ENCODE data around the gene MYEOV.

MYEOV gene

DNA sequence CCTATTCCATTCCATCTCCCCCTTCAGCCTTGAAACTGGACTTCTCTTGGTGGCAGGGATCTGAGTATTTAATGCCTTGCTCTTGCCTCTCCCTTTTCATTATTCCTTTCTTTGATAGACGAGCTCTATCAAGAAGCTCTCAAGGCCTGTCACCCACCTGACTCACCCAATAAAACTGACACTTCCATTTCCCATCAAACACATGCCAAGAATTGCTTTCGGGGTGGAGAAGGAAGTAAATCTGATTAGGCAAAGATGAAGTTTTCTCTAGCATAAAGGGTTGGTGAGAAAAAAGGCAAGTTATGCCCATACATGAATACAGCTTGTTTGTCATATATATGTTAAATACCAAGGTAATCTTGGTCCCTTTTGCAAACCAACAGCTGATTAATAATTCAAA lies 34.9 kb upstream of the MYEOV start:
- Histone ChIP-seq H3K79me2 (ENCODE audit: low read length) (no peaks in the 10 kb centered on the region), H3K27ac (ENCODE audit: low read length) (no peak overlapping the region), H2AFZ (ENCODE audit: low read length) (no peak overlapping the region), H3F3A (ENCODE audit: insufficient read depth, low read length) (no peaks in the 10 kb centered on the region), H3K4me1 (ENCODE audit: low read length) (no peaks in the 10 kb centered on the region), H3K9me3 (replicated peaks; ENCODE audit: insufficient read depth, low read length) (no peaks in the 10 kb centered on the region), H3K4me3 (ENCODE audit: low read length) (no peak overlapping the region), H3K9me2 (replicated peaks; ENCODE audit: insufficient read depth, low read length) (no peaks in the 10 kb centered on the region), H3K27me3 (replicated peaks; ENCODE audit: insufficient read depth, low read length) (peaks cover 11% of the 10 kb centered on the region; the same call in 1 of the 2 replicates), H3K36me3 (replicated peaks; ENCODE audit: insufficient read depth, low read length) (no peaks in the 10 kb centered on the region), H3K4me2 (ENCODE audit: low read depth, low read length) (no peak overlapping the region), H4K20me1 (ENCODE audit: insufficient read depth, low read length) (no peaks in the 10 kb centered on the region), H3K9ac (ENCODE audit: low read length) (no peak overlapping the region)
- TF ChIP-seq, protein P1, sequence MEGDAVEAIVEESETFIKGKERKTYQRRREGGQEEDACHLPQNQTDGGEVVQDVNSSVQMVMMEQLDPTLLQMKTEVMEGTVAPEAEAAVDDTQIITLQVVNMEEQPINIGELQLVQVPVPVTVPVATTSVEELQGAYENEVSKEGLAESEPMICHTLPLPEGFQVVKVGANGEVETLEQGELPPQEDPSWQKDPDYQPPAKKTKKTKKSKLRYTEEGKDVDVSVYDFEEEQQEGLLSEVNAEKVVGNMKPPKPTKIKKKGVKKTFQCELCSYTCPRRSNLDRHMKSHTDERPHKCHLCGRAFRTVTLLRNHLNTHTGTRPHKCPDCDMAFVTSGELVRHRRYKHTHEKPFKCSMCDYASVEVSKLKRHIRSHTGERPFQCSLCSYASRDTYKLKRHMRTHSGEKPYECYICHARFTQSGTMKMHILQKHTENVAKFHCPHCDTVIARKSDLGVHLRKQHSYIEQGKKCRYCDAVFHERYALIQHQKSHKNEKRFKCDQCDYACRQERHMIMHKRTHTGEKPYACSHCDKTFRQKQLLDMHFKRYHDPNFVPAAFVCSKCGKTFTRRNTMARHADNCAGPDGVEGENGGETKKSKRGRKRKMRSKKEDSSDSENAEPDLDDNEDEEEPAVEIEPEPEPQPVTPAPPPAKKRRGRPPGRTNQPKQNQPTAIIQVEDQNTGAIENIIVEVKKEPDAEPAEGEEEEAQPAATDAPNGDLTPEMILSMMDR (IDR thresholded peaks at IDR 0.05; ENCODE audit: low read length), result no peak
- TF ChIP-seq EZH2 (optimal IDR thresholded peaks at IDR 0.05; ENCODE audit: low read depth, low read length) (no peak), EZH2phosphoT487 (IDR thresholded peaks at IDR 0.05; ENCODE audit: low read length) (no peak)
- DNase-seq, result no peak

DNA sequence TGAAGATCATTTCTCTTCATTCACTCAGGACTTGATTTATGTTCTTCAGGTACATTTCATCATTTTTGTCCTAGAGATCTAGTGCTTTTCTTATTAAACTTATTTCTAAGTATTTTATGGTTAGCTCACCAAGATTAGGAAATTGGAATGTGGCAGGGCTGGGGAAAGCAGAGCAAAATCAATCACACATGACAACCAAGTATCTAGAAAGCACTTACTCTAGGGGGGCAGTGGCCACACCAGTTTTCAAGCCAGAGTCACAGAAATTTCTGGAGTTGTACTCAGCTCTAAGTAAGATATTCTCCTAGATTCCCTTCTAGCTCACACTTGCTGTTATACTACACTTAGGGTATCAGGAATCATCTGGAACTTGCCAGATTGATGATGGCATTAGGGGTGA lies 33.3 kb upstream of the MYEOV start:
- Histone ChIP-seq H3K4me3 (ENCODE audit: low read length) (no peak overlapping the region), H3K4me1 (ENCODE audit: low read length) (no peaks in the 10 kb centered on the region), H3K27ac (ENCODE audit: low read length) (no peak overlapping the region), H3K9me2 (replicated peaks; ENCODE audit: insufficient read depth, low read length) (no peaks in the 10 kb centered on the region), H3K36me3 (replicated peaks; ENCODE audit: insufficient read depth, low read length) (no peaks in the 10 kb centered on the region), H3F3A (ENCODE audit: insufficient read depth, low read length) (no peaks in the 10 kb centered on the region), H2AFZ (ENCODE audit: low read length) (no peak overlapping the region), H3K79me2 (ENCODE audit: low read length) (no peaks in the 10 kb centered on the region), H3K9me3 (replicated peaks; ENCODE audit: insufficient read depth, low read length) (no peaks in the 10 kb centered on the region), H3K9ac (ENCODE audit: low read length) (no peak overlapping the region), H4K20me1 (ENCODE audit: insufficient read depth, low read length) (no peaks in the 10 kb centered on the region), H3K27me3 (replicated peaks; ENCODE audit: insufficient read depth, low read length) (peaks cover 16% of the 10 kb centered on the region), H3K4me2 (ENCODE audit: low read depth, low read length) (no peak overlapping the region)
- DNase-seq, result no peak
- TF ChIP-seq, protein P1 (IDR thresholded peaks at IDR 0.05; ENCODE audit: low read length), result no peak
- TF ChIP-seq EZH2phosphoT487 (IDR thresholded peaks at IDR 0.05; ENCODE audit: low read length), result no peak
- TF ChIP-seq EZH2 (optimal IDR thresholded peaks at IDR 0.05; ENCODE audit: low read depth, low read length), result no peak

DNA sequence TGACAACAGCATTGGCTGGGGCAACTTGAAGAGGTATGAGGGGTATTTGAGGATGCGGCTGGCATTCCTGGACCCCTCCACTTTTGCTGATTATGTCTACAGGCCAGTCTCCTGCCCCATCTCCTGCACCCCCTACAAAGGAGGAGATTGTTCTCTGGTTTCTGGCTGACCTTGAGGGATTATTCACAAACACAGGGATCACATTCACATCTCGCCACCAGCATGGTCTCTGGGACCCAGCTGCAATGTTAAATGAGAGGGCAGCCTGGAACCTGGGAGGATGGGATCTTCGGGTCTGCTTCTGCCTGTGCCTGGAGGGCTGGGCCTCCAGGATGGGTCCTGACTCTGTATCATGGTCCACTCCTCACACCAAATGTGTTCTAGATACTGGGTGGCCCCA lies 32.8 kb upstream of the MYEOV start:
- TF ChIP-seq EZH2 (optimal IDR thresholded peaks at IDR 0.05; ENCODE audit: low read depth, low read length) (no peak), EZH2phosphoT487 (IDR thresholded peaks at IDR 0.05; ENCODE audit: low read length) (no peak)
- TF ChIP-seq, protein P1 (IDR thresholded peaks at IDR 0.05; ENCODE audit: low read length), result no peak
- Histone ChIP-seq H3K9ac (ENCODE audit: low read length) (no peak overlapping the region), H3K4me3 (ENCODE audit: low read length) (no peak overlapping the region), H3K4me1 (ENCODE audit: low read length) (no peaks in the 10 kb centered on the region), H3K27me3 (replicated peaks; ENCODE audit: insufficient read depth, low read length) (peaks cover 16% of the 10 kb centered on the region), H3K27ac (ENCODE audit: low read length) (no peak overlapping the region), H3F3A (ENCODE audit: insufficient read depth, low read length) (no peaks in the 10 kb centered on the region), H3K9me2 (replicated peaks; ENCODE audit: insufficient read depth, low read length) (no peaks in the 10 kb centered on the region), H3K79me2 (ENCODE audit: low read length) (no peaks in the 10 kb centered on the region), H3K36me3 (replicated peaks; ENCODE audit: insufficient read depth, low read length) (no peaks in the 10 kb centered on the region), H3K9me3 (replicated peaks; ENCODE audit: insufficient read depth, low read length) (no peaks in the 10 kb centered on the region), H2AFZ (ENCODE audit: low read length) (no peak overlapping the region), H3K4me2 (ENCODE audit: low read depth, low read length) (no peak overlapping the region), H4K20me1 (ENCODE audit: insufficient read depth, low read length) (no peaks in the 10 kb centered on the region)
- no peak for DNase-seq
